ENCODE data around the gene THEMIS2.

Gene THEMIS2

DNA sequence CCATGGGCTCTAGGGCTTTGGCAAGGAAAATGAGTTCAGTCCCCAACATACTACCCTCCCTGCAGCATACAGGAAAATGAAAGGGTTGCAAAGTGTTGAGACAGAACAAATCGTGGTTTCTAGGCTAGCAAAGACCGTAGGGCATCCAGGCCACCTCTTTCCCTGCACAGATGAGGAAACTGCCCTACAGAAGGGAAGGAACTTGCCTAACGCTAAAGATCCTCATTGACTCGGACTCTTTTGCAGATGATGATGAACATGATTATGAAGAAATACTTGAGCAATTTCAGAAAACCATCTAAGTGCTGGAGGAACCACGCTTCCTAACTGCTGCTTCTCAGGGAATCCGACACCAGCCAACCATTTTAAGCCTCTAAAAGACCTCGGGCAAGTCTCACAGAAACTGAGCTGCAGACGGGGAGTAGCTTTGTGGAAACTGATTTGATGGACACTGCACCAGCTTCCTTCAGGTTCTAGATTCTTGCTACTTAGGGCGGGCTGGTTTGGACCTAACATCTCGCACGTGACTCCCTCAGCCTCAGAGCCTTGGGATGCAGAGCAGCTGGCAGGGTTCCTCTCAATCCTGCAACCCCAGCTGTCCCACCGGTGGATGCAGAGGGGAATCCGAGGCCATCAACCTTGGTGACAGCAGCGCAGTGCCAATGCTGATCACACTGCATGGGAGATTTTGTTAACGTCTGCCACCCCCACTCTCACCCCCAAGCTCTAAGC is 13.4 kb downstream of the THEMIS2 start:
- no peak for DNase-seq (ENCODE audit: low spot score)

DNA sequence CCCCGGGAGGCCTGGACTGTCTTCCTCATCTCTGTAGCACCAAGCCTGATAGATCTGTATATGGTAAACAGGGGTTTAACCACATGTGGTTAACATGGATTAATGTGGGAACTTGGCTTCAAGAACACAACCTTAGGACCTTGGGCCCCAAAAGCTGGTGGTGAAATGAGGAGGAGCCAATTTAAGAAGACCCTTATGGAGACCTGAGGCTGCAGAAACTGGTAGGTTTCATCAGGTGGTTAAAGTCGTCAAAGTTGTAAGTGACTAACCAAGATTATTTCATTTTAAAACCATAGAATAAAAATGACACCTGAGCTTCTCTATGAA is 14.0 kb downstream of the THEMIS2 start:
- DNase-seq (ENCODE audit: low spot score) = no peak

DNA sequence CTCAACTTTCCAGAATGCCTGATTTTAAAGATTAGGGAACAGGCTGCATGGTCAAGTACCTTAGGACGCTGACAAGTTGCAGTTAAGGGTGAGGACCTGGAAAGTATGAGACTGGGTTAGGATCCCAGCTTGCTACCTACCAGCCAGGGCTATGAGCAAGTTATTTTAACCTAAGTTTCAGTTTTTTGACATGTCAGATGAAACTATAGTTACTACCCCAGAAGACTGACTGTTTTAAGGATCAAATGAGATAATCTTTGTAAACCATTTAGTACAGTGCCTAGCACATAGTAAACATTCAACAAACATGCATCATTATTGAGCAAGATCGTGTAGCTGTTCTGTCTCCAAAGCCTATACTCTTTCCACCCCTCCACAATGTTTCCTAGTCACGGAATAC is 14.4 kb downstream of the THEMIS2 start:
- no peak for DNase-seq (ENCODE audit: low spot score)

DNA sequence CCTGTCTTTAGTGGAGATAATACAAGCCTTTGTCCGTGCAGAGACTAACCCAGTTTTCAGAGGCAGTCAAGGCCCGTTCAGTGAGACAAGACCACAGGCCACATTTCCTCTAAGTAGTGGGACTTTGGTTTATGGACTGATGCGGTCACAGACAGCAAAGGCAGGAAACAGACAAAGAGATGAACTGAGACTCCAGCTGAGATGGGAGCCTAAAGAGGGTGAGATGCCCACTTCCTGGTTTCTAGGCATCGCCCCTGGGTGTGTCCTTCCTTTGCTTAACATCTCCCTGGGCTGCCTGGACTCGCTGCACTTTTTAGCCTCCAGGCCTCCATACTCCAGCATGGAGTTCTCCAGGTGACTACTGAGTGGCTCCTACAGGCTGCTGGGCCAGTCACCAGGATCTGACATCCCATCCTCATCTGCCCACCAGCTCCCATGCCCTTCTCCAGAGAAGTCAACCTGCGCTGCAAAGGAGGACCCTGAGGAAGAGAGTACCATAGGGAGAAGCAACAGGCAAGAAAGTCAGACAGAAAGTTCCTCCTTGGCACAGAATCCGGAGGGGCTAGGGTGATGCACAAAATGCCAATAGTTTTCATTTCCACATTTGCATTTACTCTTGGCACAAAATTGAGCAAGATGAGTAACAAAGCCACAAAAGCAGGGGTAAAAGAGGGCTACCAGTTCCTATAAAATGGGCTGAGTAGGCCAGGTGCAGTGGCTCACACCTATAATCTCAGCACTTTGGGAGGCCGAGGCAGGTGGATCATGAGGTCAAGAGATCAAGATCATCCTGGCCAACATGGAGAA is 15.1 kb downstream of the THEMIS2 start:
- no peak for DNase-seq (ENCODE audit: low spot score)

DNA sequence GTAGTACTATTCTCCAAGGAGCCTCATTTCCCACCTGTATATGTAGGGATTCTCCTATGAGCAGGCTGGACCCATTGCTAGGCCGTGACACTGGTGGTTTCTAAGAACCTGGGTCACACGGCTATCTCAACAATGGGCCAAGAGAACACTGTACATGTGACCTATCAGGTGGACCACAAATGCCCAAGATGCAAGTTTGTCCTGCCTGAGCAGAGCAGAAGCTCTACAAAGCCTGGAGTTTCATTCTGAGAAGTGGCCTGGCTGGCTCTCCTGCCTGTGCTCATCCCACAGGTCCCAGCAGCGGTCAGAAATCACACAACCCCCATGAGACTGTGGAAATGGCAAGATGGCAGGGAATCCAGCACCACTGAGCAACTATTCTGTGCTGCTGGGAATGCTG is 17.2 kb downstream of the THEMIS2 start:
- DNase-seq (ENCODE audit: low spot score) = no peak

DNA sequence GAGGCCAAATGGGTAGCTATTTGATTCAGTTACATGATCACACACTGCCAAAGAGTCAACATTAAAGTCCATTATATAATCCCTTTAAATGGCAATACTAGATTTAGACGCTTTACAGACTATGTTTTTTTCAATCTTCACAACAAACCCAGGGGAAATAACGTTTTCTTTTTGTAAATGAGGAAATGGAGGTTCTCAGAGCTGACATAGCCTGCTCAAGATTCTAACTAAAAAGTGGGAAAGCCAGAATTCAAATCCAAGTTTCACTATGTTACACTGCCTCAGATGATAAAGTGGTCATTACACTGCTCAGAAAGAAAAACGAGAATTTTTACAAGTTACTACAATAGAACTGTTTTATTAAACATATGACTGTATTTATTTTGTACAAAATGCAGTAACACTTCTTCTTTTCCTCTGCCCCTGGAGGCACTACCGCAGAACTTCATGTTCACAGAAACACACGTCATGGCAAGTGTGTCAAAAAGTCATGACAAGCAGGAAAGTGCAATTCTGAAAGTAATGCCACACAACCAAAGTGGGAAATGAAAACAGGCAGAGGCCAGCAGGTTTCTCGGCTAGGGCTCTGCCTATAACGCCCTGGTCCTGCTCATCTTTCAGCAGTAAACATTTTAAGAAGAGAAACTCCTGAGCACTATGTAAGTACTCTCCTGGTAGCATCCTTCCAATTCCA is 19.0 kb downstream of the THEMIS2 start:
- DNase-seq (ENCODE audit: low spot score) = no peak

DNA sequence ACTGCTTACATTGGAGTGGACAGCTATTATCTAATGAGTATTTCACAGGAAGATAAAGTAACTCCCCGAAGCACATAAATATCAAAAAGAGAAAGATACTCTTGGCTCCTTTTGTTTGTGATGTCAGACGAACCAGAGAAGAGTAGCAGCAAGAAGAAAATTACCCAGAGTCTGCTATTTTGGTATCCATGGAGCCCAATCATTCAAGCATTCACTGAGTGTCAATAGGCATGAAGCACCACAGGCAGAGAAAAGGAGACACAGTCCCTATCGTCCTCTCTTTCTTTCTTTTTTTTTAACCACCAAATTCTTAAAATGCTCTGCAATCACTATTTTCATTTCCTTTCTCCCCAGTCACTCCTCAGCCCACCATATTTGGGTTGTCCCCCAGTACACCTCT is 22.2 kb downstream of the THEMIS2 start:
- DNase-seq (ENCODE audit: low spot score) = no peak

DNA sequence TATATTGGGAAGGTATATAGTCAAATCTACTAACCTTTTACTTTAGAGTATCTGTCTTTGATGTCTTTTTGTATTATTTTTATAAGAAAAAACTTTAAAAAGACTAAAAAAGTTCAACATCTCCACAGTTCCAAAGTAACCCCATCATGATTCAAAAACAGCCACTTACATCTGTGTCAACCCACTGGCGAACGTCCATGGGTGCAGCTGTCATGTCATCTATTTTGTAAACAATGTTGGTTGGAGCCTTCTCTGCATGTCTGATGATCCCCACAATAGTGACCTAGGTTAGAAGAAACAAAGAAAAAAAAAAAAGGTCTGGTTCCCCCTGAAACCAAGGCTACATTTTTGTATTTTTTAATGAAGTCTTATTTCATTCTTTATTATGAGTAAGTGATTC is 34.4 kb downstream of the THEMIS2 start:
- no peak for DNase-seq (ENCODE audit: low spot score)

DNA sequence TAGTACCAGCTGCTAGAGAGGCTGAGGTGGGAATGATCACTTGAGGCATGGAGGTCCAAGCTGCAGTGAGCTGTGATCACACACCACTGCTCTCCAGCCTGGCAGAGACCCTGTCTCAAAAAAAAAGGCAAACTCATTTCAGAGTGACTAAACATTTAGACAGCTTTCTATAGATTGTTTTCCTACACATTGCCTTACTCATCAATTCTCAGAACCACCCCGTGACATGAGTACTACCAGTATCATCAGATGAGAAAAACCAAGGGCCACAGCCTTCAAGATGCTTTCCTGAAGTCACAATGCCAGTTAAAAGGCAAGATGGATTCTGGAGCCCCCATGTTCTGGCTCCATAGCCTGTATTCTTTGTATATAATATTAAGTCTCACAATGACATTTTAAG is 40.1 kb downstream of the THEMIS2 start:
- DNase-seq (ENCODE audit: low spot score) = no peak

DNA sequence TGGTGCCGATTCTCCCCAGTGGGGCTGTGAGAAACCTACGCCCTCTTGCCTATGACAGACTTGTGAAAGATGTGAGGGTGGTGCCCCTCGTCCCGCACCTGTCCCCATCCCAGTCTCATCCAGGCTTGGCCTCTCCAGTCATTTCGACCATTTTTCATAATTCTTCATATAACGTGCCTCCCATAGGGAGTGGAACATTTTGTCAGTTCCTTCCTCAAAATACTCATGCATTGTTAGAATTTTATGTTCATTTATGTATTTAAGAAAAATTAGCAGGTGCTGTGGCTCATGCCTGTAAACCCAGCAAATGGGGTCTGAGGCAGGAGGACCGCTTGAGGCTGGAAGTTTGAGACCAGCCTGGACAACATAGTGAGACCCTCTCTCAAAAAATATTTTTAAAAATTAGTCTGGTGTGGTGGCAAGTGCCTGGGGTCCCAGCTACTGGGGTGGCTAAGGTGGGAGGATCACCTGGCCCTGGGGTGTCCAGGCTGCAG is 42.8 kb downstream of the THEMIS2 start:
- DNase-seq (ENCODE audit: low spot score) = no peak

DNA sequence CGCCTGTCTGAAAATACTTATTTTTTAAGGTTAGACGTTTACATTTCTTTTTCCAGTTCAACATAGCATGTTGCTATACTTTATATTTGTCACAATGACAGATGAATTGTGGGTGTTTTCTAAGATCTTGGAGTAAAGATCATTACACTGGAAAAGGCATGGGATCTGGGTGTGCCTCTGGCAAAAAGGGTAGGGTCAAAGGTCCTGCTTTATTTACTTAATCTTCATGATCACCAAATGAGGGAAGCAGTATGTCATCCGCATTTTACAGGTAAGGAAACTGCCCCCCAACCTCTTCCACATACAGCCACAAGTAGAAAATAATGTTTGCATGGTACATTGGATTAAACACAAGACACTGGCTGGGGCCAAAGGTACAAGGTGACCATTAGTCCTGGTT is 49.9 kb downstream of the THEMIS2 start:
- DNase-seq (ENCODE audit: low spot score) = no peak

DNA sequence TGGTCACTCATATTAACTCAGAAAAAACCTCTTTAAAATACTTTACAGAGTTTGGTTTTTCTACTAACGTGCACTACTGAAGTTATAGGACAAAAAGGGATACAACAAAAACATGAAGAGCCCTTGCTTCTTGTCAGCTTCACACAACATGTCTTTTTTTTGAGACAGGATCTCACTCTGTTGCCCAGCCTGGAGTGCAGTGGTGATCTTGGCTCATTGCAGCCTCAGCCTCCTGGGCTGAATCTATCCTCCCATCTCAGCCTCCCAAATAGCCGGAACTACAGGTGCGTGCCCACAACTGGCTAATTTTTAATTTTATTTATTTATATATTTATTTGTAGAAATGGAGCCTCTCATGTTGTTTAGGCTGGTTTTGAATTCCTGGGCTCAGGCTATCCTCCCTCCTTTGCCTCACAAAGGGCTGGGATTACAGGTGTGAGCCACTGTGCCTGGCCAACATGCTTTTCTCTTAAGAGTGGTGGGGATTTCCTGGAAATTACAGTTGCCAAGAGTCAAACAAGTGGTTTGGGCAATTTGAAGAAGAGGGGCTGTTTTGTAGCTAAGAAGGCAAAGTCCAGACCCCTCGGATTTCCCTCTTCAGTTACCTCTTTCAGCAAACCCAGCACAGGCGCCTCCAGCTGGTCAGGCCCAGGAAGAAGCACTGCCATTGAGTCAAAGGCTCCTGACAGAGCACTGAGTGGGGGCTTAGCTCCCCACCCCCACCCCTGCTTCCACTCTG is 56.0 kb downstream of the THEMIS2 start:
- DNase-seq (ENCODE audit: low spot score) = no peak

DNA sequence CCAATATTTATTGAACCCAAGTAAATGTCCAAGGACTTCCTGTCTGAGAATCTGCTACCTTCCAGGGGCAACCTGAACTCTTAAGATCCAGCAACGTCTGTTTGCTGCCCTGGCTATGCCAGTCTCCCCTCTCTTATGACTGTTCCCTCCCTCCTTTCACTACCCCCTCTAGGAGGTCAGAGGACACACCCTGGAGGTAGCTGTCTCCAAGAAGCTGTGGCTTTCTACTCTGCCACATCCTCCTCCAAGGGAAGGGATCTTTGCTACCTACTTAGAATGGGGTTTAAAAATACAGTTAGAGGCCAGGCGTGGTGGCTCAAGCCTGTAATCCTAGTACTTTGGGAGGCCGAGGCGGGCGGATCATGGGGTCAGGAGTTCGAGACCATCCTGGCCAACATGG is 58.8 kb downstream of the THEMIS2 start:
- DNase-seq (ENCODE audit: low spot score) = no peak

DNA sequence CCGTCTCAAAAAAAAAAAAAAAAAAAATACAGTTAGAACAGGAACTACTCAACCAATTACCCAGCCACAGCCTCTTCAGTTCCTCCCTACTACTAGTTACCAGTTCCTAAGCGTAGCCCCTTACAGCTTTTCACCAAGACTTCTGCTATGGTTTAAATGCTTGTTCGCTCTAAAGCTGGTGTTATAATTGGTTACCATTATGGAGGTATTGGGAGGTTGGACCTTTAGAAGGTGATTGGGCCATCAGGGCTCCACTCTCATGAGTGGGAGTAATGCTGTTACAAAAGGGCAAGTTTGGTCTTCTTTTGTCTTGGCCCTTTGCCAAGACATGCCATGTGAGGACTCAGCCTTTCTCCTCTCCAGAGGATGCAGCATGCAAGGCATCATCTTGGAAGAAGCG is 59.4 kb downstream of the THEMIS2 start:
- no peak for DNase-seq (ENCODE audit: low spot score)

DNA sequence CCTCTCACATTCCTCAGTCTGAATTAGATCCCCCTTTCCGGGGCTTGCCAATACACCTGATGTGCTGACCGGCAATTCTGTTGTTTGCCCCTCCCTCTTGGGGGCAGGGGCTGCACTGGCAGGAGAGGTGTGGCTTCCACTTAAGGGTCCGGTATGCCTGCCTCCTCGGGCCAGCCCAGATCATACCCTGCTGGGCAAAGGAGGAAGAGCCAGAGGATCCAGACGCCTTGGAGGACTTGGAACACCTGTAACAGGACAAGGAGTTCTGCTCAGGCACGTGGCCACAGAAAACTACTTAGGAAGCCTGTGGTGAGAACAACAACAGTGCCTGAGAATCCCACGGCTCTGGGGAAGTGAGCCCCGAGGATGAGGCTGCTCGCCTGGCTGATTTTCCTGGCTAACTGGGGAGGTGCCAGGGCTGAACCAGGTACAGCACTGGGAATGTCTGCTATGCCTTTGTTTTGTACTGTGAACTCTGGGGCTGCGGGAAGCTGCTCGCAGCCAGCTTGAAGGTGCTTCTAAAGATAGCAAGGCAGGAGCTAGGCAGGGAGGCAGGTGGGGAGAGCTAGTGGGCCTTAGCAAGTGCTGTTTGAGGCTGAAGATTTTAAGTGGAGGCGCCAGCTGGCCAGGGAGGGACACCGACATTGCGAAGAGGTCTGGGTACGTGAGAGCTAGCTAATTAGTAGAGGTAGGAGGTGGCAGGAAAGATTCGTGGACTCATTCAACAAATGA is 62.6 kb downstream of the THEMIS2 start, which contains the start of gene SMPDL3B:
Gene SMPDL3B, plus strand, starts transcription at position 183 of the 732 bp plus-strand sequence. Its CDS starts 184 bp downstream, at position 367.
- DNase-seq (ENCODE audit: low spot score) = peak; percentile 53

DNA sequence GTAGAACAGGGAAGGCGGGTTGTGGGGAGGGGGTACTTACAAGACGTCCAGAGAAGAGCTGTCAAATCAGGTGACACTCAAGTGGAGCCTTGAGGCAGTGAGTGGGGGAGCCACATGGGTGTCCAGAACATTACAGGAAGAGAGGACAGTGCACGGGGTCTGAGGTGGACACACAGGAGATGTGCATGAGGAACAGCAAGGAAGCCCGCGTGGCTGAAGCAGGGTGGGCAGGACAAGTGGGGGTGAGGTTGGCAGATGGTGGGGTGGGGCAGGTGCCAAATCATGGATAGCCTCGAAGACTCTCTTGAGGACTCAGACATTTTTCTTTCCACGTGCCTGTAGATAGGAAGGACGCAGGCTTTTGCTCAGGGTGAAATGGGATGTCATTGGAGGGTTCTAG is 63.4 kb downstream of the THEMIS2 start:
- DNase-seq (ENCODE audit: low spot score) = no peak

Measured in HuH-7.5 (cell line).